Stimulated activated CD4-positive, alpha-beta T cell treated with anti-CD3 and anti-CD28 coated beads, TNF-alpha, amount 100 ng/mL, for 48 hours (primary cell): ENCODE results near the gene ANKMY1.
A peak's percentile ranks its signal among the peaks of the same experiment; 100 is the strongest.
"Not testable (repeated sequence)": the region's sequence is repeated elsewhere in the genome, so short reads cannot be mapped to it uniquely, and the experiment has no call there.

Experiments
- DNase-seq, 3 donors: peaks; one replicate each; pipeline ENCODE4 v3.0.0-alpha.2; 2020; ENCODE audit warnings: low read depth in 3 of 3

ANKMY1 gene

DNA sequence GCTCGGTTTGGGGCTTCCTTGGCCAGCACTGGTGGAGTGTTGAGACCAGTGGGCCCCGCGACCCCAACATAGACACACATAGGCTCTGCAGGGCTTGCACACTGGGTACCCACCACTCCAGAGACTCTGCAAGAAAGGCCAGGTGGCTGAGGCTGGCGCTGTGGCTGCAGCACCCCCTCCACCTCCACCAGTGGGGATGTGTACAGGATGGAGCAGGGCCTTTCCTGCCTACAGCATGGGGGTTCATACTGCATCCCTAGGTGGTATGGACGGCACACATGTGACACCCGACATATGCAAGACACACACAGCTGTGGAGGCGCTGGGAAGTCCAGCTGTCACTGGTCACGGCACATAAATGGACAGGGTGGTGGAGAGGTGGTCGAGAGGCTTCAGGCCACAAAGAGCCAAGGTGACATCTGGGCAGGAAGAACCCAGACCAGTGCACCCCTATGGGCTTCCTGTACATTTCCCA, 11.8 kb upstream of the ANKMY1 start:
- no peak for DNase-seq

DNA sequence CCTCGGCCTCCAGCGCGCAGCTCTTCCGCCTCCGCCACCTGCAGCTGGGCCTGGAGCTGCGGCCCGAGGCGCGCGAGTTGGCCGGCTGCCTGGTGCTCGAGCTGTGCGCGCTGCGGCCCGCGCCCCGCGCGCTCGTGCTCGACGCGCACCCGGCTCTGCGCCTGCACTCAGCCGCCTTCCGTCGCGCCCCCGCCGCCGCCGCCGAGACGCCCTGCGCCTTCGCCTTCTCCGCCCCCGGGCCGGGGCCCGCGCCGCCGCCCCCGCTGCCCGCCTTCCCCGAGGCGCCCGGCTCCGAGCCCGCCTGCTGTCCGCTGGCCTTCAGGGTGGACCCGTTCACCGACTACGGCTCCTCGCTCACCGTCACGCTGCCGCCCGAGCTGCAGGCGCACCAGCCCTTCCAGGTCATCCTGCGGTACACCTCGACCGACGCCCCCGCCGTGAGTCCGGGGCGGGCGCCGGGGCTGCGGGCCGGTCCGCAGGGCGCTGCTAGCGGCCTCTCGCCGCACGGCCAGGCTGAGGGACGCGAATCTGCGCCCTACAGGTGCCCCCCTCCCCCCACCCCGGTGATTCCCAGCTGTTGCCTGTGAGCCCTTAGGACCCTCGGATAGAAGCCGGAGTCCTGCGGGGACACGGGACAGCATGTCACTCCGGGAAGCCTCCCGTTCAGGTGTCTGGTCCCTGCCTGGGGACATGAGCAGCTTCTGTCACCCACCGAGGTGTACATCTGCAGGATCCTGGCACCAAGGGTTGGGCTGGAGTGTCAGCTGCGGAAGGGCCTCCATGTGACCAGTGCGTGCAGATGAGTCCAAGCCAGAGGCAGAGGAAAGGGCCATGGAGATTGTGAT, 11.1 kb upstream of the ANKMY1 start:
- DNase-seq, result no peak

DNA sequence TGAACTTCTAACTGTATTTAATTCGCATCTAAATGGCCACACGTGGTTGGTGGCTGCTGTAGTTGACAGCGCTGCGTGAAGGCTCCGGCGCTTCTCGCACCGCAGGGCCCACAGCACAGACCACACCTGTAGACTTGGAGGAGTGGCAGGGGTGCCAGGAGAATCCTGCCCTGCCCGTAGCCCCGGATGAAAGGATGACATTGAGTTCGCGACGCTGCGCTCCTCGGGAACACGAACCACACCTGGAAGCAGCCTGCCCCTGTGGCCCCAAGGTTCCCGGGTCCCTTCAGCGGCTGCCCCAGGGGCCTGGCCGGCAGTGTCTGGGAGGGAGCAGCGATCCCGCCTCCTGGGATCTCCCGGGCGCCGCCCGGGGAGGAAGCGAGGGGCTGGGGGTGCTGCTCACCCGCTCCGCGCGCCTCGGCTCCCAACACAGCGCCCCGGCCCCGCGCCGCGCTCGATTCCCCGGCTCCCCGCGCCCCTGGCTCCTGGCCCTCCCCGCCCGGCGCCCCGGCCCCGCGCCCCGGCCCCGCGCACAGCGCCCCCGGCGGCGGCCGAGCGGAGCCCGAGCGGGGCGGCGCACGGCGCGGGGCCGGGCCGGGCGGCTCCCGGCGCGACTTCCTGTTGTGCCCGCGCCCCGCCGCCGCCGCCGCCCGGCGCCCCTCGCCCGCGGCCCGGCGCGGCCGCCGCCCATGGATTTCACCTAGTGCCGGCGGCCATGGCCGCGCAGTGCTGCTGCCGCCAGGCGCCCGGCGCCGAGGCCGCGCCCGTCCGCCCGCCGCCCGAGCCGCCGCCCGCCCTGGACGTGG, 10.3 kb upstream of the ANKMY1 start, which contains the start of gene RNPEPL1:
TSS of gene RNPEPL1 (plus strand) at position 613 of the 806 bp plus-strand sequence. CDS start at position 716, 103 bp downstream.
- no peak for DNase-seq

DNA sequence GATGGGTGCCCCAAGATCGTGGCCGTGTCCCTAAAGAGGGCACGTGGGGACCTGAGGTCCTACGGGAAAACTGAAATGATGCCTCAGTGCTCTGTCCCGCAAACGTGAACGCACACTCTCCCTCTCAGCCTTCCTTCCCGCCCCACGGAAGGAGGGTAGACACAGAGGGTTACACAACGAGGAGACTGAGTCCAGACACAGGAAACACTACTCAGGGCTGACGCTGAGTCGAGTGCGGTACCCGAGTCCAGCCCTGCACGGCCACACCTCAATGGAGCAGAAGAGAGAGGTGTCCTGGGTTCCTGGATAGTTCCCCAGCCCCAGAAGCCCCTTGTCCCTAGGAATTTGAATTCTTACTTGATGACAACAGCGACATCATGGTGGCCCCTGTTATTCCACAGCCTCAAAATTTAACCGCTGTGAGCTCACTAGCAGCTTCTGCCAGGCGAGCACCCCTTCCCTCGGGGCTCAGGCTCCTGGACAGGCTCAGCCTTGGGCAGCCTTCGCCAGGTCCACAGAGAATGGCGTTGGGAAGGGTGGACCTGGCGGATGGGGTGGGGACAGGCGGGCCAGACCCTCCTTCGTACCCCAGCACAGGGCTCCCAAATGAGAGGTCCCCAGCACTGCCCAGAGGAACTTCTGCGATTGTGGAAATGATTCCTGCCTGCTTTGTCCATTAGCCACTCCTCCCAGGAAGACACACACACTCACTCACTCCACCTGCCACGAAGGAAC, 9.5 kb upstream of the ANKMY1 start:
- no peak for DNase-seq

DNA sequence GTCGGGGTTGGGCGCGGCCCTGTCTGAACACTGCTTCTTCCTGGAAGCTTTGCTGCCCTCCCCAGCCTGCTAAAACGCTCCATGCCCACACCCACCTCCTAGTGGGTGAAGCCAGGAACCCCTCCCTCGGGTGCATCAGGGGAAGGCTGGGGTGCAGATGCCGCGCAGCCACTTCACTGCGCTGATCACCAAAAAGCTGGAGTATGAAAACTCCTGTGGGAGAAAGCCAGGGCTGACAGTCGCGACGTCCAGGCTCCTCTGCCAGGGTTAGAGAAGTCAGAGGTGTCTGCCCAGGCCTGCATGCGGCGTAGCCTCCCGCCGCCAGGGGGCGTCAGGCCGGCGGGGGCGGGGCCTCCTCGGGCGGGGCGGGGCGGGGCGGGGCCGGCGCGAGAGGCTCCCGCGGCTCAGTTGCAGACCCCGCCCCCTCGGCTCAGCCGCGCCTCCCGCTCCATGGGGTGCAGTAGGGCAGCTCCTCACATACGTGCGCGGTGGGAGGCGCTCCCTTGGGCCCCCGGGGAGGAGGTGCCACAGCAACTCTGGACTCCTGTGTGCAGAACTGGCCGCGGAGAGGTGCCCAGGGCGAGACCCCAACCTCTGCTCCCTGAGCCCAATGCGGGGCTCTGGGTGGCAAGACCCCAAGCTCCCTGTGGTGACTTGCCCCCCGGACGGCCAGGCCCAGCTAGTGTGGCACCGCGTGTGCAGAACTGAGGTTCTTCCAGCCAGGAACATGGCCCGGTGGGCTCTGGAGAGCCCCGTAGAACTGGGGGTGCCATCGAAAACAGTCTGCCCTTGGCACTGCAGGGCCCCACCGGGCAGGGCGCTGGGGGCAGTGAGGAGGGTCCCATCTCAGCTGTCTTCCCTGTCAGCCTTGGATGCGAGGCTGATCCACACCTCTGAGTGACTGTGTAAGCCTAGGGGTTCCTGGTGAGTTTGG, 8.7 kb upstream of the ANKMY1 start:
- peak; percentile 92 to 93 (median 93) for DNase-seq

DNA sequence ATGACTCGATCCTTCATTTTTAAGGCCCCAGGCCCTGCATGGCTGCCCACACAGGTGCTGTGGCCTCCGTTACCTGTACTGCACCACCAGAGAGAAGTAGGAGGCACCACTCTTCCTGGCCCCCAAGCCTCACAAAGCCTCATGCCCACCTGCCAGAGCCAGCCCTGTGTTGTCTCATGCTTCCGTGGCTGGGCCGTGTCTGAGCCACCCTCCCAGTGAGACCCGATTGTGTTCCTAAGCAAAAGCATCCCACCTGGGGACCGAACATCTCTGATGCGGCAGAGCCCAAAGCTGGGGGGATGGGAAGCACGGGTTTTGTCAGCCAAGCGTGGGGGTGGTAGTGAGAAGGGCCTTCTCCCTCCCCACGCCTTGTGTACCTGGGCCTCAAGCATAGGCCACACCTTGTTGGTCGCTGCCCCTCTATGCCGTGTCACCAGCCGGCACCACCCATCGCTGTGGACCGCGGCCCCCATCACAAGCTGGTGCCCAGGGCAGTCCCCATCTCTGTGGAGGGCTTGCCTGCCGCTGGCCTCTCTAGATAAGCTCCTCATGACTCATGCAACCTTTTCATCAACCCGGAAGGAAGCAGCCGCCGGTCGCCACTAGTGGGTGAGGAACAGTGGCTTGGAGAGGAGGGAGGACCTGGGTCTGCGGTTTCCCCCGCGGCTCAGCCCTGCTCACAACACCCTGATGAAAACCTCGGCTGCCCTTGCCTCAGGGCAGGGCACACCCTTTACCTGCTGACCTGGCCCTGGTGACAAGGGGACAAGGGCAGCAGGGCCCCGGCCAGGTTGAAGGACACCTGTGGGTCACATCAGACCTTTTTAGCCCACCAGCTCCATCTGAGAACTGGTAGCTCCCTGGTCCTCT, 7.8 kb upstream of the ANKMY1 start:
- peak; percentile 79 to 88 (median 80) for DNase-seq

DNA sequence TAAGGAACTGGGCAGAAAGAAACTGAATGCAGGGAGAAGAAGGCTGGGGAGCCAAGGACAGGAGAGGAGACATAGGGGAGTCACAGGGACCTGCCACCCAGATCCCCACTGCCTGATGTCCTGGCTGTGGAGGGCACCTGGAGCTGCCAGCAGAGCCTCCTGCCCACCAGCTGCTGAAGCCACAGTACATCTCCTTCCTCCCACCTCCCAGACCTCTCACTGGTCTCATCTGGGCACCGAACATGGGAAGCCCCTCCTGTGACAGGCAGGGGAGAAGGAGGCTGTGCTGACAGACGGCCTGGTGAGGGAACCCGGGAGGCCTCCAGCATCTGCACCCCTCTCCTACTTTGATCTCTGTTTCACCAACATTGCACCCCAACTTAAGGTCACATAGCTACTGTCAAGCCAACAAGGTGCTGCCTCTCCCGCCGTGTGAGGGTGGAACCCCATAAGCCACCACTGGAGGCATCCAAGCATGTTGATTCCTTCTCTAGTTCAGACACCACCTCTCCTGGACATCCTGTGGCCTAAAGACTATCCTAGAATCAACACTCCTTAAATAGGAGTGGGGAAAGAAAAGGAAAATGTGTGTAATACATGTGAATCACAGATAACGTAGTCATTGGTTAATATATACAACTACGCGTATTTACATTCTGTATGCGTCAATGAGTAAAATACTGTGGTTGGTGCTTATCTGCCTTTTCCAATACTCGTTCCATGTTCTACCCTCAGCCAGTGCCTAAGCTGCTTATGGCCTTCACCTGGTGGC, 7.0 kb upstream of the ANKMY1 start:
- no peak for DNase-seq

DNA sequence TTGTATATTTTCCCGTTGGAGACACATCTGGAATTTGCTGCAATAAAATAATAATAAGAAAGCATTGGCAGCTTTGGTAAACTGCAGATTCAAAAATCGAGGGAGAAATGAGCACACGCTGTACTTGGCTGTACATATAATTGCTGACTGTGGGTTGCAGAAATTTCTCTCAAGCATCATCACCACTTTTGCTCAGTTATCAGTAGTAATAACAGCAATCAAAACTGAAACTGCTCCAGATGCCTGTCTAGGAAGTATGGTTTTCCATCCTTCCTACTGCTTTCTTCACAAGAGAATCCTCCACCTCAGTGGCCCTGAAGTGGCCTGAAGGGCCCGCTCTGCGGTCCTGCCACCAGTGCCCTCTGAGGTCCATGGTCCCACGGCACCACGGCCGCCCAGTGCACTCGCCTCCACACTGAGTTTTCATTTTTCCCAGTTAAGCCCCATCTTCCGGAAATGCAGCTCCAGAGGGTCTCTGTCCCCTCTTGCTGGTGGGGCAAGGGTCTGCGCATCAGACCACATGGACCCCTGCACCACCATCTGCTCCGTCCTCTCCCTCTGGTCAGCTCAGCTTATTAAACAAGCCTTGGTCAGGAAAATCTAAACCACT, 6.3 kb upstream of the ANKMY1 start:
- DNase-seq, result no peak

DNA sequence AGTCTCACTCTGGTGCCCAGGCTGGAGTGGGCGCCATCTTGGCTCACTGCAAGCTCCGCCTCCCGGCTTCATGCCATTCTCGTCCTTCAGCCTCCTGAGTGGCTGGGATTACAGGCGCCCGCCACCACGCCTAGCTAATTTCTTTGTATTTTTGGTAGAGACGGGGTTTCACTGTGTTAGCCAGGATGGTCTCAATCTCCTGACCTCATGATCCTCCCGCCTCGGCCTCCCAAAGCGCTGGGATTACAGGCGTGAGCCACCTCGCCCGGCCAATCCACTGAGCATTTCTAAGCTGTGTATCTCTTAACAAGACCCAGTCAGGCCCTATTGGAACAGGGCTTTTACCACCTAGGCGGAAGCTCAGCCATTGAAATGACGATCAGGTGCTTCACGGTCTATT, 5.4 kb upstream of the ANKMY1 start:
- DNase-seq, result not testable (repeated sequence)

DNA sequence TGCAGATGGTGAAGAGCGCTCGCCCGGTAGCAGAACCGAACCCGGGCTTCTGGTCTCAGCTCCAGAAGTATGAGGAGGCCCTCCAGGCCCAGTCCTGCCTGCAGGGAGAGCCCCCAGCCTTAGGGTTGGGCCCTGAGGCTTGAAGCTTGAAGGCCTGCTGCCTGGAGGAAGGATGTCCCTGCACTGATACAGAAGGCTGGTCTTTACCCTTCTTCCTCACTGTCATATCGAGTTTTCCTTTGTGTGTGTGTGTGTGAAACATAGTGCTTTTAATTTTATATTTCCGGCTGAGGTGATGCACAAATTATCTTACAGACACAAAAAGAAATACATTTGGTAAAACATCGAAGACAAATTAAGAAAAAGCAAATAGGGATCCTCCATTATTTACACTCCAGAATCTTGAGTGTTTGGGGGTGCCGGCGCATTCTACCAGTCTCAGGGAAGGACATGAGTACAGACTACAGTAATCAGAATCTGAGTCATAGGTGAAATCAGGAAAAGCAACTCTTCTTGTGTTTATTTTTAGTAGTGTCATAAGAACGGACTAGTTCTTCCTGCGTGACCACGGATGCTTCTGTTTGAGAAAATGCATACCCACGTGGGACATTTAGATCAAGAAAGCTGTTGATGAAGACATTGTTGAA, 3.7 kb upstream of the ANKMY1 start:
- DNase-seq, result no peak

DNA sequence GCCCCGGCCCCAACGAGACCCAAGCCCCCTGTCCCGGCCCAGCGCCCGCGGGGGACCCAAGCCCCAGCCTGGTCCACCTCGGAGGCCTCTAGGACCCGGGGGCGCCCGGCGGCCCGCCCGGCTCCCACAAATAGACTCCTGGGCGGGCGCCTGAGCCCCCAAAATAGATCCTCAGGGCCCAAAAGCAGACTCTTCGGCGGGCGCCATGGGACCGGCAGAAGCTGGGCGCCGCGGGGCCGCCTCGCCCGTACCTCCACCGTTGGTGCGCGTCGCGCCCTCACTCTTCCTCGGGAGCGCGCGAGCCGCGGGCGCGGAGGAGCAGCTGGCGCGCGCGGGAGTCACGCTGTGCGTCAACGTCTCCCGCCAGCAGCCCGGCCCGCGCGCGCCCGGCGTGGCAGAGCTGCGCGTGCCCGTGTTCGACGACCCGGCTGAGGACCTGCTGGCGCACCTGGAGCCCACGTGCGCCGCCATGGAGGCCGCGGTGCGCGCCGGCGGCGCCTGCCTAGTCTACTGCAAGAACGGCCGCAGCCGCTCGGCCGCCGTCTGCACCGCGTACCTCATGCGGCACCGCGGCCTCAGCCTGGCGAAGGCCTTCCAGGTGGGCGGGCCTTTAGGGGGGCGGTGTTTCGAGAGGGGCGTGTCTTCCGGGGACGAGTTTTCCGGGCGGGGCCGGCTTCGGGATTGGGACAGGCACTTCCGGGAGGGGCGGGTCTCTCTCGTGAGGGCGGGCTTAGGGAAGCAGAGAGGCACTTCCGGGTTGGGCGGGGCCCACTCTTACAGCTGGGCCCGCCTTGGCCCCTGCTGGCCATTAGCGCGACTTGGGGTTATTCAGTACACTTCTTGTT, 2.9 kb upstream of the ANKMY1 start:
- peak; percentile 99 to 100 (median 99) for DNase-seq

DNA sequence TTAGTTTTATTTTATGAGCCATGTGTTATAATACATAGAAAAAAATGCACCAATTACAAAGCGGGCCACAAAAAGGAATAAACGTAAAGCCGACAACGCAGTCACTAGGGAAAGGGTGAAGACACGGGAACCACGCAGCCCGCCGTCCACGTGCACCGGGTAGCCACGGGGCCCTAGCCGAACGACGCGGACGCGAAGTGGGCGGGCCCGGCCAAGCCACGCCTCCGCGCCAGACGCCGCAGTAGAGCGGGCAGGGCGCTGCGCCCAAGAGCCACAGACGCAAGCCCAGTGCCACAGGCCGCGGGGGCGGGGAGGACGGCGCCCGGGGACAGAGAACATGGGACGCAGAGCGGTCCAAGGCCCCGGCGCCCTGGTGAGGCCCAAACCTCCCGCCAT, 2.3 kb upstream of the ANKMY1 start, which contains the start of gene DUSP28:
TSS of gene DUSP28 (plus strand) at position 274 of the 396 bp plus-strand sequence. CDS start 328 bp downstream, outside the sequence.
- DNase-seq, result peak; percentile 84 to 86 (median 86)

DNA sequence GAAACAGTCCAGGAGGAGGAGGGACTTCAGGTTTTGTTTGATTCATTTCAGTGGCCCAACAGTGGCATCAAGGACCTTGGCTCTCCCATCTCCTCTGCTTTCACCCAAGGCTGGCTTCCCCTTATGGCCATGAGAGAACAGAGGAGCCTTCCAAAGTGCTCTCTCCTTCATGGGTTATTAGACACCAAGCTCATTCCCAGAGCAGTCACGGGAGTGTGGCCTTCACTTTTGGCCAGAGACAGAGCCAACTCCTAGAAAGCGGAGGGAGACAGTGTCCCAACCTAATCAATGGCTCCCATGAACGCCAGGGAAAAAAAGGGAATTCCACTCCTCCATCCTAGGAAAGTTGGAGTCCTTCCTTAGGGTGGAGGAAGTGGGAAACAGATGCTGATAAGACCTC, 1.5 kb upstream of the ANKMY1 start:
- no peak for DNase-seq

DNA sequence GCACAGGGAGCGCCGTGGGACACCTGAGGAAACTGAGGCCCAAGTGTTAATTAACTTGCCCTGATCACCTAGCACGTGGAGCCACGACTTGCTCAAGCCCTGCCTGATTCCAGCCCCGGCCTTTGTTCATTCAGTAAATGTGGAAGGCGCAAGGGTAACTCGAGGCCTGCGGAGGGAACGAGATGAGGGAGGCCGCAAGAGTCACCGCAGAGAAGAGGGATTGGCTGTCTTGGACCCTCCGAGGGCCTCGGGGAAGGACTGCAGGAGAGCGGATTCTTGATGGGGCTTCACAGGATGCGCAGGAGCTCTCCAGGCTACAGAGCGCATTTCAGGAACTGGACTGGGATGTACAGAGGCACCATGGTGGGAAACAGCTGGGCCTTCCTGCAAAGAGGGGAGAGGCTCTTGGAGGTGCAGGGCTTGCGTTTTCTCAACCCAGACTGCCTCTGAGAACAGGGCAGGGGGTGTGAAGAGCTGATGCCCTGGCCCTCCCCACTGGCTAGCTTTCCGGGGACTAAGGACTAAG, 511 bp upstream of the ANKMY1 start:
- no peak for DNase-seq

DNA sequence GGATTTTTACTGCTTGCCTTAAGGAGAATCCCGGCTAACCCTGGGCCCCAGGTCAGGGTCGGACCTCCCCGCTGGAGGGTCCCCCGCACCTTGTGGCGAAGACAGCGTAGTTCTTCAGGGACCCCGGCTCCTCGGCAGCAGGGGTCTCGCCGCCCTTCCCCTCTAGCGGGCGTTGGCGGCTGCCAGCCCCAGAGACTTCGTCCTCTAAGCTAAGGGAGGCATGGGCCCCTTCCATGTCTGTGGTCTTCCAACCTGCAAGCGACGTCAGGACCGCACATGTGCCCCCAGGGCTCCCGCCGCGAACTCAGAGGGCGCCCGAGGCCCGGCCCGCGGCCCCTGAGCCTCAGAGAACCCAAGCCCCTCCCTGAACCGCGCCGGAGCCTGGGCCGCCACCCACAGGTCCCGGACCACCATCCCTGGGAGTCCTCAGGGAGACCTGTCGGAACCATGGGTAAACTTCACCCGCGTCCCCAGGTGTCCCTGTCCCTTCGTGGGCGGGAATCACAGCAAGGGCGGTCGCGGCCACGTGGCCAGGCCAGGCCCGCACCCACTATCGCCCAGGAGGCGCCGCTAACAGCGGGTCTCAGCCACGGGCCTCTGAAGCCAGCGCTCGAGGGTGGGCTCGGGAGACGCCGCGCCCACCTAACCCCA, 562 bp downstream of the ANKMY1 start:
- DNase-seq, result no peak

DNA sequence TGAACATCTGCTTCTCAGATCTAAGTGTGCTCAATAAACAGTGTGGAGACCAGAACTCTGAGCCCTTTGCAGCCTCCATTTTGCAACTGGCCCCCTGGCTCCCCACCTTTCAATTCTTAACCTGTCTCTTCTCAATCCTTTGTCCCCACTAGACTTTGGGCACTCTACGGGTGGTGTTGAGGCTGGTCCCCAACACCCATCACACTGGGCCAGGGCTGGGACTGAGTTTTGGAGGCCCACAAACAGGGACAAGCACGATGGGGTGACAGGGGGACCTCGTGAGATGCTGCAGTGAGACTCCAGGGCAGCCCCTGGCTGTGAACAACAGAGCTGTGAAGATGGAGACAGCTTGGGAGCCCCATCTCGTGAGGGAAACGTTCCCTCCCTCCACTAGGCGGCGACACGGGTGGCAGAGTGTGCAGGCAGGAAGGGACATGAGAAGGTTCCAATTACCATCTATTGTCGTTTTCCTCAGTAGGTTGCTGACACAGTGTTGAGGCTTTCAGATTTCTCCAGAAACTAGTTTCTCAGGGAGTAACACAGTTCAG, 1.2 kb downstream of the ANKMY1 start:
- DNase-seq, result peak in 1 of 3 donors; percentile 70
